OCI-LY1 (cell line): Measurements from ENCODE around the gene MYMK.

Experiments used
- H2AFZ ChIP-seq: fragments of 200-600 bp; sonication (generic), shearing (Covaris generic); 2 replicates; pipeline ENCODE4 v1.6.0; 2014; ENCODE audit warnings: antibody characterized with exemption, mild to moderate bottlenecking, low read length
- H3F3A ChIP-seq: fragments of 200-600 bp; sonication (generic), shearing (Covaris generic); 2 replicates; pipeline ENCODE4 v1.6.0; 2014; ENCODE audit warnings: mild to moderate bottlenecking, antibody characterized with exemption, low read length, moderate library complexity; ENCODE audit not compliant: insufficient read depth
- H3K27ac ChIP-seq: fragments of 200-600 bp; sonication (generic); 2 replicates; pipeline ENCODE4 v1.5.1; 2014; ENCODE audit warnings: low read length, mixed run types, mild to moderate bottlenecking, low read depth; ENCODE audit not compliant: poor library complexity, severe bottlenecking
- H3K27me3 ChIP-seq: fragments of 200-600 bp; sonication (generic); 2 replicates; pipeline ENCODE4 v1.6.0; 2014; ENCODE audit warnings: antibody characterized with exemption, mild to moderate bottlenecking, low read length, moderate library complexity; ENCODE audit not compliant: insufficient read depth
- H3K36me3 ChIP-seq: fragments of 200-600 bp; sonication (generic); 2 replicates; pipeline ENCODE4 v1.6.1; 2014; ENCODE audit warnings: mild to moderate bottlenecking, antibody characterized with exemption, low read length, moderate library complexity, mixed read lengths; ENCODE audit not compliant: insufficient read depth
- H3K4me1 ChIP-seq: fragments of 200-600 bp; sonication (generic); 2 replicates; pipeline ENCODE4 v1.5.1; 2014; ENCODE audit warnings: mild to moderate bottlenecking, low read length, moderate library complexity; ENCODE audit not compliant: insufficient read depth, severe bottlenecking
- H3K4me2 ChIP-seq: fragments of 200-600 bp; sonication (generic), shearing (Covaris generic); 2 replicates; pipeline ENCODE4 v1.6.1; 2014; ENCODE audit warnings: low read length
- H3K4me3 ChIP-seq: fragments of 200-600 bp; sonication (generic); 2 replicates; pipeline ENCODE4 v1.5.1; 2014; ENCODE audit warnings: low read length, low read depth, mild to moderate bottlenecking, mixed read lengths; ENCODE audit not compliant: poor library complexity, severe bottlenecking
- H3K79me2 ChIP-seq: fragments of 200-600 bp; shearing (Covaris generic); 2 replicates; pipeline ENCODE4 v1.6.1; 2016; ENCODE audit warnings: mixed run types, low read length, mixed read lengths; ENCODE audit not compliant: insufficient read depth
- H3K9ac ChIP-seq: fragments of 200-600 bp; sonication (generic), shearing (Covaris generic); 2 replicates; pipeline ENCODE4 v1.6.1; 2014; ENCODE audit warnings: mild to moderate bottlenecking, low read length, mixed read lengths
- H3K9me2 ChIP-seq: fragments of 200-600 bp; sonication (generic), shearing (Covaris generic); 2 replicates; pipeline ENCODE4 v1.6.1; 2014; ENCODE audit warnings: low read depth, mild to moderate bottlenecking, low read length, mixed read lengths
- H3K9me3 ChIP-seq: fragments of 200-600 bp; shearing (Covaris generic); 2 replicates; pipeline ENCODE4 v1.6.1; 2014; ENCODE audit warnings: low read length, mixed read lengths
- H4K20me1 ChIP-seq: fragments of 200-600 bp; sonication (generic), shearing (Covaris generic); 2 replicates; pipeline ENCODE4 v1.6.0; 2016; ENCODE audit warnings: mild to moderate bottlenecking, low read length; ENCODE audit not compliant: insufficient read depth
- EZH2 ChIP-seq: fragments of 200-600 bp; sonication (generic), shearing (Covaris generic); IDR thresholded peaks from 2 replicates; pipeline ENCODE4 v1.8.0; 2017; ENCODE audit warnings: borderline replicate concordance, mixed run types, mild to moderate bottlenecking, antibody characterized with exemption, low read length, moderate library complexity, mixed read lengths
- TF ChIP-seq, protein P1 (sequence below): fragments of 200-600 bp; sonication (generic), shearing (Covaris generic); IDR thresholded peaks from 2 replicates; pipeline ENCODE4 v1.5.1; 2017; ENCODE audit warnings: mild to moderate bottlenecking, antibody characterized with exemption, low read length, moderate library complexity, mixed read lengths

The MYMK gene

DNA sequence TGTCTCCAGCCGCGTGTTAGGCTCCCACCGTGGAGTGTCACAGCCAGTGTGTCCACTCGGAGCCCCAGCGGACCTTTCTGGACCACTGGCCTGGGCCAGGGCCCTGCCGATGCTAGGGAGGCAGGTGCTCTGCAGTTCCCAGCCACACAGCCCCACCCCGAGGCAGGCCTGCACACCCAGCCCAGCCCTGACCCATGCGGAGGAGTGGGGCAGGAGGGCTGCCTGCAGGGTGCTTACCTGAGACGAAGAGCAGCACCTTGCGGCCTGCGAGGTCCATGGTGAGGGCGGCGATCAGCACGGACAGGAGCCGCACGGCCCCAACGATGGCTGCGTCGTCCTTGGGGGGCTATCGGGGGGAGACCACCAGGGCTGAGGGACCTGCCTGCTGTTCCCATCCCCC, 51.0 kb downstream of the MYMK start:
- Histone ChIP-seq H3F3A (no peaks in the 10 kb centered on the region), H3K79me2 (no peaks in the 10 kb centered on the region), H3K9ac (no peak overlapping the region), H3K36me3 (peaks cover 25% of the 10 kb centered on the region), H4K20me1 (no peaks in the 10 kb centered on the region), H3K9me2 (no peaks in the 10 kb centered on the region), H3K4me2 (no peak overlapping the region), H3K9me3 (no peaks in the 10 kb centered on the region), H2AFZ (no peak overlapping the region), H3K4me3 (no peak overlapping the region), H3K27ac (no peak overlapping the region), H3K27me3 (no peaks in the 10 kb centered on the region), H3K4me1 (peaks cover 12% of the 10 kb centered on the region)
- TF ChIP-seq EZH2, result no peak
- TF ChIP-seq, protein P1, sequence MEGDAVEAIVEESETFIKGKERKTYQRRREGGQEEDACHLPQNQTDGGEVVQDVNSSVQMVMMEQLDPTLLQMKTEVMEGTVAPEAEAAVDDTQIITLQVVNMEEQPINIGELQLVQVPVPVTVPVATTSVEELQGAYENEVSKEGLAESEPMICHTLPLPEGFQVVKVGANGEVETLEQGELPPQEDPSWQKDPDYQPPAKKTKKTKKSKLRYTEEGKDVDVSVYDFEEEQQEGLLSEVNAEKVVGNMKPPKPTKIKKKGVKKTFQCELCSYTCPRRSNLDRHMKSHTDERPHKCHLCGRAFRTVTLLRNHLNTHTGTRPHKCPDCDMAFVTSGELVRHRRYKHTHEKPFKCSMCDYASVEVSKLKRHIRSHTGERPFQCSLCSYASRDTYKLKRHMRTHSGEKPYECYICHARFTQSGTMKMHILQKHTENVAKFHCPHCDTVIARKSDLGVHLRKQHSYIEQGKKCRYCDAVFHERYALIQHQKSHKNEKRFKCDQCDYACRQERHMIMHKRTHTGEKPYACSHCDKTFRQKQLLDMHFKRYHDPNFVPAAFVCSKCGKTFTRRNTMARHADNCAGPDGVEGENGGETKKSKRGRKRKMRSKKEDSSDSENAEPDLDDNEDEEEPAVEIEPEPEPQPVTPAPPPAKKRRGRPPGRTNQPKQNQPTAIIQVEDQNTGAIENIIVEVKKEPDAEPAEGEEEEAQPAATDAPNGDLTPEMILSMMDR, result no peak

DNA sequence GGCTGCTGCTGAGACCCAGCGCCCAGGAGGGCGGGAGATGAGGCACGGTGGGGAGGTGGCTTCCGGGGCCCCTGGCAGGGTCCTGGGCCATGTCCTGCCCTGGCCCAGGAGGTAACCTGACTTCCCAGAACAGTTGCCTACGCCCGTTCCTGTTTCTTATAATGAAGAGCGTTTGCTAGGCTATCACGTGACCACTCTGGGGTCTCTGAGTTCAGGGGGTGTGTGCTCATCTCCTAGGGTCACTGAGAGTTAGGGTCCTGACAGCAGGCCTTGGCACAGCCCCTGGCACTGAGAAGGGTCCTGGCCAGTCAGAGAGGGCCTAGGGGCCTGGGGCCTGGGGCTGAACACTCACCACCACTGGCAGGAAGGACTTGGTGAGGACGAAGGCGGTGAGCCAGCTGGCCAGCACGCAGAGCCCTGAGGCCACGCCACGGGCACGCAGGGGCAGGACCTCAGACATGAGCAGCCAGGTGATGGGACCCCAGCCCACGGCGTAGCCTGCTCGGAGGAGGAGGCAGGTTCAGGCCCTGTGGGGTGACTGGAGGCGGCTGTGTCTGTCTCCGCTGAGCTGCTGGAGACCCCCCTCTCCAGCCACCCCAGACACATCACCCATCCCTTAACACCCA, 51.9 kb downstream of the MYMK start:
- no peaks in the 10 kb centered on the region; the same call in 1 of the 2 replicates for H3K27me3 ChIP-seq
- no peaks in the 10 kb centered on the region for H4K20me1 ChIP-seq
- no peak overlapping the region for H3K27ac ChIP-seq
- no peak overlapping the region for H3K4me2 ChIP-seq
- TF ChIP-seq EZH2, result no peak
- TF ChIP-seq, protein P1, result no peak
- no peaks in the 10 kb centered on the region for H3F3A ChIP-seq
- H3K9me3 ChIP-seq, result no peaks in the 10 kb centered on the region
- H3K9ac ChIP-seq, result no peak overlapping the region
- H3K9me2 ChIP-seq, result no peaks in the 10 kb centered on the region
- H2AFZ ChIP-seq, result no peak overlapping the region
- H3K36me3 ChIP-seq, result peaks cover 25% of the 10 kb centered on the region
- peaks cover 5% of the 10 kb centered on the region for H3K4me1 ChIP-seq
- no peaks in the 10 kb centered on the region for H3K79me2 ChIP-seq
- no peak overlapping the region for H3K4me3 ChIP-seq

DNA sequence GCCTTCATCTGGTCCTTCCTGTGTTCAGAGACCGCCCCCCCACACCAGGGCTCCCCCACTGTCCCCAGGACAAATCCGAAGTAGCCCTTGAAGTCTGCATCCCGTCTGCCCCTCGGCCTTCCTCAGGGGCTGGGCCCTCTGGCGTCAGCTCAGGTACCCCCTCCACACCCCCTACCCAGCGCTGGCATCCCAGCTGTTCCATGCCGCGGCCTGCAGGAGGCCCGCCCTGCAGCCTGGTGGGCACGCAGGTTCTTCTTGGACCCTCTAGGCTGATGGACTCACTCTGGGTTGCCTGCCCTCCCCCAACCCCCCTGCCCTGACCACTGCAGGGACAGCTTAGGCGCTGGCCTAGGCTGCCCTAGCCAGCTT, 52.5 kb downstream of the MYMK start:
- no peak overlapping the region for H2AFZ ChIP-seq
- no peak overlapping the region for H3K4me3 ChIP-seq
- no peak for TF ChIP-seq EZH2
- TF ChIP-seq, protein P1, result no peak
- no peaks in the 10 kb centered on the region for H3K4me1 ChIP-seq
- no peak overlapping the region for H3K27ac ChIP-seq
- no peak overlapping the region for H3K4me2 ChIP-seq
- H3K9me2 ChIP-seq, result no peaks in the 10 kb centered on the region
- H3K79me2 ChIP-seq, result no peaks in the 10 kb centered on the region
- H3K9me3 ChIP-seq, result no peaks in the 10 kb centered on the region
- H3F3A ChIP-seq, result no peaks in the 10 kb centered on the region
- H3K36me3 ChIP-seq, result peaks cover 25% of the 10 kb centered on the region
- no peaks in the 10 kb centered on the region for H4K20me1 ChIP-seq
- no peak overlapping the region for H3K9ac ChIP-seq
- H3K27me3 ChIP-seq, result no peaks in the 10 kb centered on the region; the same call in 1 of the 2 replicates
